SK-N-SH (cell line): ENCODE measurements around the gene ISOC1. TPM values are rescaled to one million over a fixed set of nuclear protein-coding genes. Genes with fewer than 3 reads are reported as not detected.

Source experiments
- CTCF ChIA-PET: fragments of 300-600, 350-600 bp; formaldehyde crosslinking; extraction: SDS; loops from one replicate; lab custom pipeline; 2021; lab: Yijun Ruan, JAX
- POLR2A ChIA-PET: fragments of 350-600 bp; sonication (Branson Sonifier 250); formaldehyde crosslinking; extraction: SDS; loops from one replicate; lab custom pipeline; 2020; ENCODE audit warnings: antibody characterized with exemption, inconsistent platforms; lab: Yijun Ruan, JAX
- DNase-seq: peaks from one replicate; pipeline ENCODE4 v3.0.0; 2012
- H2AFZ ChIP-seq: fragments of 200-600 bp; sonication (generic); 2 replicates; pipeline ENCODE4 v1.8.1; 2016; ENCODE audit warnings: antibody characterized with exemption, mild to moderate bottlenecking, low read depth
- H3F3A ChIP-seq: fragments of 200-600 bp; sonication (generic); replicated peaks from 2 replicates; pipeline ENCODE3; 2016; ENCODE audit warnings: antibody characterized with exemption, mild to moderate bottlenecking; ENCODE audit not compliant: insufficient read depth
- H3K27ac ChIP-seq, 2 experiments: fragments of 200-500 bp in 1 of 2; fragments of 200-600 bp in 1 of 2; sonication (Bioruptor generic) in 1 of 2; sonication (generic), shearing (Covaris generic) in 1 of 2; 2 replicates each; pipeline versions ENCODE4 v1.5.1 to v1.6.1; 2014 to 2016; ENCODE audit warnings: low read depth in 2 of 2, inconsistent platforms in 1 of 2, low read length in 1 of 2, mild to moderate bottlenecking in 1 of 2, mixed read lengths in 1 of 2
- H3K27me3 ChIP-seq: fragments of 200-600 bp; sonication (generic), shearing (Covaris generic); 2 replicates; pipeline ENCODE4 v1.6.1; 2016; ENCODE audit warnings: mixed run types; ENCODE audit not compliant: insufficient read depth
- H3K36me3 ChIP-seq, 2 experiments: fragments of 200-500 bp in 1 of 2; fragments of 200-600 bp in 1 of 2; sonication (Bioruptor generic) in 1 of 2; sonication (generic) in 1 of 2; replicated peaks in 1 of 2; 2 replicates each; pipeline versions ENCODE3 to v1.5.1; 2014 to 2016; ENCODE audit warnings: low read length in 1 of 2, mild to moderate bottlenecking in 1 of 2; ENCODE audit not compliant: insufficient read depth in 2 of 2, control insufficient read depth in 1 of 2
- H3K4me1 ChIP-seq, 2 experiments: fragments of 200-500 bp in 1 of 2; fragments of 200-600 bp in 1 of 2; sonication (Bioruptor generic) in 1 of 2; sonication (generic), shearing (Covaris generic) in 1 of 2; 2 replicates each; pipeline versions ENCODE4 v1.5.1 to v1.6.1; 2014 to 2016; ENCODE audit warnings: low read depth in 1 of 2, low read length in 1 of 2, mixed run types in 1 of 2; ENCODE audit not compliant: insufficient read depth in 2 of 2, control insufficient read depth in 1 of 2
- H3K4me2 ChIP-seq: fragments of 200-600 bp; sonication (generic), shearing (Covaris generic); 2 replicates; pipeline ENCODE4 v1.6.1; 2017; ENCODE audit warnings: mixed run types
- H3K4me3 ChIP-seq, 2 experiments: fragments of 200-500 bp in 1 of 2; fragments of 200-600 bp in 1 of 2; sonication (Bioruptor generic) in 1 of 2; sonication (generic), shearing (Covaris generic) in 1 of 2; 2 replicates each; pipeline versions ENCODE4 v1.5.1 to v1.8.1; 2014 to 2016; ENCODE audit warnings: low read depth in 2 of 2, inconsistent platforms in 1 of 2, low read length in 1 of 2, mild to moderate bottlenecking in 1 of 2, mixed read lengths in 1 of 2, moderate library complexity in 1 of 2
- H3K79me2 ChIP-seq: fragments of 200-600 bp; sonication (generic); 2 replicates; pipeline ENCODE4 v1.8.1; 2017; ENCODE audit warnings: mild to moderate bottlenecking; ENCODE audit not compliant: insufficient read depth
- H3K9ac ChIP-seq: fragments of 200-600 bp; sonication (generic); 2 replicates; pipeline ENCODE4 v1.6.1; 2017; ENCODE audit warnings: mixed run types
- H3K9me2 ChIP-seq: fragments of 200-600 bp; sonication (generic); 2 replicates; pipeline ENCODE4 v1.6.1; 2017; ENCODE audit warnings: mixed run types
- H3K9me3 ChIP-seq: fragments of 200-600 bp; sonication (generic); 2 replicates; pipeline ENCODE4 v1.6.1; 2017; ENCODE audit warnings: mixed run types, mild to moderate bottlenecking, moderate library complexity
- H4K20me1 ChIP-seq: fragments of 200-600 bp; sonication (generic); 2 replicates; pipeline ENCODE4 v1.6.1; 2017; ENCODE audit warnings: mild to moderate bottlenecking, mixed run types; ENCODE audit not compliant: insufficient read depth
- CHD2 ChIP-seq: fragments of 150-350 bp; IDR thresholded peaks from 2 replicates; pipeline ENCODE4 v1.6.1; 2018; ENCODE audit warnings: low read length; ENCODE audit not compliant: partially characterized antibody
- ELF1 ChIP-seq: IDR thresholded peaks from 2 replicates; pipeline ENCODE4 v1.4.0; 2012
- EZH2phosphoT487 ChIP-seq: fragments of 200-600 bp; sonication (generic); IDR thresholded peaks from 2 replicates; pipeline ENCODE4 v1.6.1; 2017; ENCODE audit warnings: low read depth, mixed run types, mild to moderate bottlenecking, antibody characterized with exemption, moderate library complexity, borderline replicate concordance
- FOSL2 ChIP-seq: IDR thresholded peaks from 2 replicates; pipeline ENCODE4 v1.4.0; 2012; ENCODE audit warnings: low read depth, mild to moderate bottlenecking, moderate library complexity, borderline replicate concordance
- FOXM1 ChIP-seq: IDR thresholded peaks from 2 replicates; pipeline ENCODE4 v1.4.0; 2012; ENCODE audit warnings: low read depth, mild to moderate bottlenecking
- GABPA ChIP-seq: IDR thresholded peaks from 2 replicates; pipeline ENCODE4 v1.4.0; 2012; ENCODE audit warnings: low read depth, mild to moderate bottlenecking
- GATA2 ChIP-seq: sonication (generic); formaldehyde crosslinking; IDR thresholded peaks from 2 replicates; pipeline ENCODE4 v1.5.0; 2020; ENCODE audit warnings: mild to moderate bottlenecking, missing genetic modification reagents
- MXI1 ChIP-seq: IDR thresholded peaks from 2 replicates; pipeline ENCODE4 v1.6.1; 2012; ENCODE audit warnings: mild to moderate bottlenecking, low read depth, low read length, improper control_type of control experiment
- NFIC ChIP-seq: IDR thresholded peaks from 2 replicates; pipeline ENCODE4 v1.4.0; 2012; ENCODE audit warnings: borderline replicate concordance
- NRF1 ChIP-seq: IDR thresholded peaks from 2 replicates; pipeline ENCODE4 v1.6.1; 2012; ENCODE audit warnings: low read depth, mild to moderate bottlenecking, low read length
- POLR2AphosphoS5 ChIP-seq: IDR thresholded peaks from 2 replicates; pipeline ENCODE4 v1.6.1; 2012; ENCODE audit warnings: low read depth, low read length
- RAD21 ChIP-seq: IDR thresholded peaks from 2 replicates; pipeline ENCODE4 v1.6.1; 2012; ENCODE audit warnings: mild to moderate bottlenecking, low read length
- RCOR1 ChIP-seq: fragments of 150-350 bp; IDR thresholded peaks from 2 replicates; pipeline ENCODE4 v1.6.1; 2017; ENCODE audit warnings: antibody characterized with exemption, low read length
- RXRA ChIP-seq: IDR thresholded peaks from 2 replicates; pipeline ENCODE4 v1.4.0; 2012; ENCODE audit warnings: low read depth, mild to moderate bottlenecking, borderline replicate concordance
- SIN3A ChIP-seq: IDR thresholded peaks from 2 replicates; pipeline ENCODE4 v1.6.1; 2012; ENCODE audit warnings: low read depth, mild to moderate bottlenecking, low read length, moderate library complexity, borderline replicate concordance
- SMC3 ChIP-seq: IDR thresholded peaks from 2 replicates; pipeline ENCODE4 v1.6.1; 2012; ENCODE audit warnings: low read depth, low read length, improper control_type of control experiment
- TCF12 ChIP-seq: IDR thresholded peaks from 2 replicates; pipeline ENCODE4 v1.4.0; 2012
- WGBS: methylation state at CpG from one replicate; pipeline ENCODE4 v1.1.6; 2017; ENCODE audit warnings: low lambda C conversion rate; 5-methylcytosine and 5-hydroxymethylcytosine counted together
- polyA plus RNA-seq, 3 experiments: library from polyadenylated mRNA; depleted of rRNA; stranded (reverse); fragments of >200 nt; gene quantifications; 2 replicates each; pipeline ENCODE4 v1.2.3, GENCODE V29; 2012
- TF ChIP-seq, protein P1 (sequence below): fragments of 150-350 bp; IDR thresholded peaks from 2 replicates; pipeline ENCODE4 v1.6.1; 2016; ENCODE audit warnings: mild to moderate bottlenecking, low read depth, low read length
- TF ChIP-seq, protein P2 (sequence below): fragments of 150-350 bp; IDR thresholded peaks from 2 replicates; pipeline ENCODE4 v1.6.1; 2017; ENCODE audit warnings: antibody characterized with exemption, low read length, low read depth, borderline replicate concordance
- TF ChIP-seq, protein P3 (sequence below): IDR thresholded peaks from 2 replicates; pipeline ENCODE4 v1.6.1; 2012; ENCODE audit warnings: mild to moderate bottlenecking, low read depth, low read length, moderate library complexity

Gene ISOC1
- polyA plus RNA-seq, 1 of the 3 experiments (the other 2 are of a cell fraction) = 20.6 TPM

DNA sequence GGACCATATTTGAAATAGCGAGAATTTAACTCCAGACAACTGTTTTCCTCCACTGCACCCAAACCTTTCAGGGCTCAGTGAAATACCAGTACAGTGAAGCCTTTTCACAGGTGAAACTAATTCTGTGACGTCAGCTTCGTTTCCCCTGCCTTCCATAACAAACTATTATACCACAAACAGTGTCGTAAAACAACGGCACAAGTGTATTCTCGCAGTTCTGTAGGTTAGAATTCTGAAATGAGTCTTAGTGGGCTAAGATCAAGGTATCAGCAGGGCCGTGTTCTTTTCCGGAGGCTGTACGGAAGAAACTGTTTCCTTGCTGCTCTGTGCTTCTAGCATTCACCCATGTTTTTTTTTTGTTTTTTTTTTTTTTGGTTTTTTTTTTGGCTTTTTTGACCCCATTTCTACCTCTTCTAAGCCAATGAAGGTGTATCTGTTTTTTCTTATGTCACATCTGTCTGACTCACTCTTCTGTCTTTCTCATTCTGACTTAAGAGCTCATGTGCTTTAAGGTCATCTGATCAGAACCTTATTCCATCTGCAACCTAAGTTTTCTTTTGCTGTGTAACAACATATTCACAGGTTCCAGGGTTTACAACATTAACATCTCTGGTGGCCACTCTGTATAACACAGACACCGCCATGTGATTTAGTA, 20.1 kb downstream of the ISOC1 start:
- Histone ChIP-seq H3K27me3 (no peaks in the 10 kb centered on the region), H3F3A (no peaks in the 10 kb centered on the region), H3K79me2 (no peaks in the 10 kb centered on the region), H3K9me3 (no peaks in the 10 kb centered on the region), H3K27ac (no peak overlapping the region), H3K9ac (no peak overlapping the region), H3K4me1 (peaks cover 0 to 16% of the 10 kb centered on the region in 2 experiments; a peak in 2 of 4 replicates), H3K4me2 (no peak overlapping the region), H3K9me2 (no peaks in the 10 kb centered on the region), H2AFZ (no peak overlapping the region), H3K36me3 (peaks cover 0 to 36% of the 10 kb centered on the region in 2 experiments), H4K20me1 (no peaks in the 10 kb centered on the region), H3K4me3 (no peak overlapping the region)
- no peak for DNase-seq
- ChIA-PET CTCF (interaction anchor here (1.2 to 4.2 kb wide), 3 partner anchors 10 to 19 kb away, joined by 3 to 19 read pairs (median 4); no protein-coding TSS in a partner anchor), POLR2A (no interaction called here)
- TF ChIP-seq MXI1 = no peak
- TF ChIP-seq RAD21 = no peak
- no peak for TF ChIP-seq GATA2
- no peak for TF ChIP-seq CHD2
- no peak for TF ChIP-seq NFIC
- TF ChIP-seq, protein P1, sequence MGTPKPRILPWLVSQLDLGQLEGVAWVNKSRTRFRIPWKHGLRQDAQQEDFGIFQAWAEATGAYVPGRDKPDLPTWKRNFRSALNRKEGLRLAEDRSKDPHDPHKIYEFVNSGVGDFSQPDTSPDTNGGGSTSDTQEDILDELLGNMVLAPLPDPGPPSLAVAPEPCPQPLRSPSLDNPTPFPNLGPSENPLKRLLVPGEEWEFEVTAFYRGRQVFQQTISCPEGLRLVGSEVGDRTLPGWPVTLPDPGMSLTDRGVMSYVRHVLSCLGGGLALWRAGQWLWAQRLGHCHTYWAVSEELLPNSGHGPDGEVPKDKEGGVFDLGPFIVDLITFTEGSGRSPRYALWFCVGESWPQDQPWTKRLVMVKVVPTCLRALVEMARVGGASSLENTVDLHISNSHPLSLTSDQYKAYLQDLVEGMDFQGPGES = no peak
- no peak for TF ChIP-seq EZH2phosphoT487
- TF ChIP-seq, protein P2, sequence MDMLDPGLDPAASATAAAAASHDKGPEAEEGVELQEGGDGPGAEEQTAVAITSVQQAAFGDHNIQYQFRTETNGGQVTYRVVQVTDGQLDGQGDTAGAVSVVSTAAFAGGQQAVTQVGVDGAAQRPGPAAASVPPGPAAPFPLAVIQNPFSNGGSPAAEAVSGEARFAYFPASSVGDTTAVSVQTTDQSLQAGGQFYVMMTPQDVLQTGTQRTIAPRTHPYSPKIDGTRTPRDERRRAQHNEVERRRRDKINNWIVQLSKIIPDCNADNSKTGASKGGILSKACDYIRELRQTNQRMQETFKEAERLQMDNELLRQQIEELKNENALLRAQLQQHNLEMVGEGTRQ = no peak
- no peak for TF ChIP-seq TCF12
- no peak for TF ChIP-seq FOSL2
- TF ChIP-seq NRF1 = no peak
- TF ChIP-seq SIN3A = no peak
- TF ChIP-seq RXRA = no peak
- TF ChIP-seq, protein P3, sequence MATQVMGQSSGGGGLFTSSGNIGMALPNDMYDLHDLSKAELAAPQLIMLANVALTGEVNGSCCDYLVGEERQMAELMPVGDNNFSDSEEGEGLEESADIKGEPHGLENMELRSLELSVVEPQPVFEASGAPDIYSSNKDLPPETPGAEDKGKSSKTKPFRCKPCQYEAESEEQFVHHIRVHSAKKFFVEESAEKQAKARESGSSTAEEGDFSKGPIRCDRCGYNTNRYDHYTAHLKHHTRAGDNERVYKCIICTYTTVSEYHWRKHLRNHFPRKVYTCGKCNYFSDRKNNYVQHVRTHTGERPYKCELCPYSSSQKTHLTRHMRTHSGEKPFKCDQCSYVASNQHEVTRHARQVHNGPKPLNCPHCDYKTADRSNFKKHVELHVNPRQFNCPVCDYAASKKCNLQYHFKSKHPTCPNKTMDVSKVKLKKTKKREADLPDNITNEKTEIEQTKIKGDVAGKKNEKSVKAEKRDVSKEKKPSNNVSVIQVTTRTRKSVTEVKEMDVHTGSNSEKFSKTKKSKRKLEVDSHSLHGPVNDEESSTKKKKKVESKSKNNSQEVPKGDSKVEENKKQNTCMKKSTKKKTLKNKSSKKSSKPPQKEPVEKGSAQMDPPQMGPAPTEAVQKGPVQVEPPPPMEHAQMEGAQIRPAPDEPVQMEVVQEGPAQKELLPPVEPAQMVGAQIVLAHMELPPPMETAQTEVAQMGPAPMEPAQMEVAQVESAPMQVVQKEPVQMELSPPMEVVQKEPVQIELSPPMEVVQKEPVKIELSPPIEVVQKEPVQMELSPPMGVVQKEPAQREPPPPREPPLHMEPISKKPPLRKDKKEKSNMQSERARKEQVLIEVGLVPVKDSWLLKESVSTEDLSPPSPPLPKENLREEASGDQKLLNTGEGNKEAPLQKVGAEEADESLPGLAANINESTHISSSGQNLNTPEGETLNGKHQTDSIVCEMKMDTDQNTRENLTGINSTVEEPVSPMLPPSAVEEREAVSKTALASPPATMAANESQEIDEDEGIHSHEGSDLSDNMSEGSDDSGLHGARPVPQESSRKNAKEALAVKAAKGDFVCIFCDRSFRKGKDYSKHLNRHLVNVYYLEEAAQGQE = no peak
- no peak for TF ChIP-seq ELF1
- TF ChIP-seq GABPA = no peak
- no peak for TF ChIP-seq RCOR1
- no peak for TF ChIP-seq SMC3
- no peak for TF ChIP-seq FOXM1
- TF ChIP-seq POLR2AphosphoS5 = no peak
- 94% methylated on average over 10 of the region's 10 CpGs for WGBS
